AG04449 (cell line): ENCODE data around the gene FADS6.

Experiments
- CTCF ChIA-PET: fragments of 350-600 bp; formaldehyde crosslinking; extraction: SDS; loops from one replicate; lab custom pipeline; 2021; ENCODE audit warnings: antibody characterized with exemption; lab: Yijun Ruan, JAX
- POLR2A ChIA-PET: fragments of 400-600, 350-600 bp; formaldehyde crosslinking; extraction: SDS; loops from one replicate; lab custom pipeline; 2020; ENCODE audit warnings: antibody characterized with exemption, inconsistent platforms; lab: Yijun Ruan, JAX
- DNase-seq: peaks from one replicate; pipeline ENCODE4 v3.0.0-alpha.2; 2010; ENCODE audit warnings: low read depth, low spot score
- H3K4me3 ChIP-seq: 2 replicates; pipeline ENCODE4 v1.5.1; 2011; ENCODE audit warnings: low read depth, mild to moderate bottlenecking, control low read depth, low read length
- CTCF ChIP-seq: IDR thresholded peaks from one replicate; pipeline ENCODE4 v1.5.1; 2011; ENCODE audit warnings: mild to moderate bottlenecking, moderate library complexity, low read length, control low read depth, inconsistent platforms; ENCODE audit not compliant: insufficient read depth; ENCODE audit errors: missing control alignments

The FADS6 gene

GRCh38 chr17:74852237-74853047, 41.0 kb downstream of the FADS6 start:
- no peak for DNase-seq
- H3K4me3 ChIP-seq = peak overlapping the region; percentile 12; the same call in 1 of the 2 replicates
- no peak for TF ChIP-seq CTCF
- POLR2A ChIA-PET = no interaction called here
- CTCF ChIA-PET = interaction anchor here (1.4 to 20.6 kb wide), 3 partner anchors 9 to 59 kb away, joined by 7 to 692 read pairs (median 81); no protein-coding TSS in a partner anchor

GRCh38 chr17:74851612-74852236, 41.7 kb downstream of the FADS6 start:
- DNase-seq = no peak
- H3K4me3 ChIP-seq = no peak overlapping the region
- ChIA-PET CTCF (interaction anchor here (1.4 to 20.6 kb wide), 4 partner anchors 8 to 60 kb away, joined by 7 to 692 read pairs (median 44); no protein-coding TSS in a partner anchor), POLR2A (no interaction called here)
- no peak for TF ChIP-seq CTCF

- CTCF ChIA-PET = interaction anchor here (1.9 to 8.8 kb wide), 2 partner anchors 13 to 59 kb away, joined by 7 to 81 read pairs; no protein-coding TSS in a partner anchor
- DNase-seq = no peak
- TF ChIP-seq CTCF = no peak
- POLR2A ChIA-PET = no interaction called here
- no peak overlapping the region for H3K4me3 ChIP-seq
Measured at GRCh38 chr17:74850914-74851313, 42.5 kb downstream of the FADS6 start.

- H3K4me3 ChIP-seq = no peak overlapping the region
- ChIA-PET POLR2A (no interaction called here), CTCF (interaction anchor here (1.9 to 8.8 kb wide), 2 partner anchors 13 to 59 kb away, joined by 7 to 81 read pairs; no protein-coding TSS in a partner anchor)
- TF ChIP-seq CTCF = no peak
- no peak for DNase-seq
Measured at GRCh38 chr17:74850310-74850709, 43.1 kb downstream of the FADS6 start.

GRCh38 chr17:74848656-74849399, 44.6 kb downstream of the FADS6 start:
- CTCF ChIA-PET = interaction anchor here (2.3 to 13.7 kb wide), 3 partner anchors 13 to 103 kb away, joined by 5 to 276 read pairs (median 40); partner anchors contain the start of gene GRIN2C
- no peak overlapping the region for H3K4me3 ChIP-seq
- no peak for DNase-seq
- no peak for TF ChIP-seq CTCF
- POLR2A ChIA-PET = no interaction called here
